HFF-Myc (cell line): ENCODE measurements around the gene NES.

Source experiments
- DNase-seq: peaks from one replicate; pipeline ENCODE4 v3.0.0-alpha.2; 2011; ENCODE audit warnings: low read depth; ENCODE audit errors: extremely low read depth
- H3K4me3 ChIP-seq: replicated peaks from 2 replicates; pipeline ENCODE4 v1.5.1; 2011; ENCODE audit warnings: low read depth, mild to moderate bottlenecking, control low read depth, low read length
- TF ChIP-seq, protein P1 (sequence below): IDR thresholded peaks from 2 replicates; pipeline ENCODE4 v1.5.1; 2012; ENCODE audit warnings: mild to moderate bottlenecking, low read depth, low read length, control low read depth; ENCODE audit errors: missing control alignments

NES gene

DNA sequence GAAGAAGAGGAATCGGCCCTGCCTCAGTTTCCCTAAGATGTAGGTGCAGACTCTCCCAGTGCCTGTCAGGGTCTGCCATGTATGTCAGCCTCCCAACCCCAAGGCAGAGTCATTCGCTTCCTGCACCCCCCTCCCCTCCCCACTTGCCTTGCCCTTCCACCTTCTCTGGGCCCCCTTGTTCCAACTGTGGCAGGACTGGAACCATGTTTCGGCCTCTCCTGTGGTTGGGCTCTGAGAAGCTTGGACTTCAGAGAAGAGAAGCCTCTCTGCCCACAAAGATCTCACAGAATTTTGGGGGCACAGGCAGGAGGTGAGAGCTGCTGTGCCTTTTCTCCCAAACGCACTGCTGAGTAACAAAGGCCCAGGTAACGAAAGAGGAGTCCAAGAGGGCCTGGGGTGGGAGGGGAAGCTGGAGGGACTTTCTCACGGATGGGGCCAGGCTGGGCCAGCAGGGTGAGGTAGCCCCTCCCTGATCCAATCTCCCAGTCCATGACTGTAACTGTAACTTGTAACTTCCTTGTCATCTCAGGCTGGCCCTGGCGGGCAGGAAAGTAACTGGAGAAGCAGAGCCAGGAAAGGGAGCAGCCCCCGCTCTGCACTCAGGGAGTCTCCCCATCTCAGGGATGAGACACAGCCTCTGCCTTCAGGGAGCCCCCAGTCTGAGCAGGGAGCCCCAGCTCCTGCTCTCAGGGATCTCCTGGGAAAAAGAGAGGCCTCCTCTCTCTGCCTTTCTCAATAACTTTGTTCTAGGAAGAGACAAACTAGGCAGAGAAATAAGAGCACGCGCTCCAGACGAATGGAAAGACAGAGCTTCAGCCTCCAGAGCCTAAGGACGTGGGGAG, 16.9 kb upstream of the NES start:
- no peak for DNase-seq
- TF ChIP-seq, protein P1, sequence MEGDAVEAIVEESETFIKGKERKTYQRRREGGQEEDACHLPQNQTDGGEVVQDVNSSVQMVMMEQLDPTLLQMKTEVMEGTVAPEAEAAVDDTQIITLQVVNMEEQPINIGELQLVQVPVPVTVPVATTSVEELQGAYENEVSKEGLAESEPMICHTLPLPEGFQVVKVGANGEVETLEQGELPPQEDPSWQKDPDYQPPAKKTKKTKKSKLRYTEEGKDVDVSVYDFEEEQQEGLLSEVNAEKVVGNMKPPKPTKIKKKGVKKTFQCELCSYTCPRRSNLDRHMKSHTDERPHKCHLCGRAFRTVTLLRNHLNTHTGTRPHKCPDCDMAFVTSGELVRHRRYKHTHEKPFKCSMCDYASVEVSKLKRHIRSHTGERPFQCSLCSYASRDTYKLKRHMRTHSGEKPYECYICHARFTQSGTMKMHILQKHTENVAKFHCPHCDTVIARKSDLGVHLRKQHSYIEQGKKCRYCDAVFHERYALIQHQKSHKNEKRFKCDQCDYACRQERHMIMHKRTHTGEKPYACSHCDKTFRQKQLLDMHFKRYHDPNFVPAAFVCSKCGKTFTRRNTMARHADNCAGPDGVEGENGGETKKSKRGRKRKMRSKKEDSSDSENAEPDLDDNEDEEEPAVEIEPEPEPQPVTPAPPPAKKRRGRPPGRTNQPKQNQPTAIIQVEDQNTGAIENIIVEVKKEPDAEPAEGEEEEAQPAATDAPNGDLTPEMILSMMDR: no peak
- H3K4me3 ChIP-seq: no peak overlapping the region

DNA sequence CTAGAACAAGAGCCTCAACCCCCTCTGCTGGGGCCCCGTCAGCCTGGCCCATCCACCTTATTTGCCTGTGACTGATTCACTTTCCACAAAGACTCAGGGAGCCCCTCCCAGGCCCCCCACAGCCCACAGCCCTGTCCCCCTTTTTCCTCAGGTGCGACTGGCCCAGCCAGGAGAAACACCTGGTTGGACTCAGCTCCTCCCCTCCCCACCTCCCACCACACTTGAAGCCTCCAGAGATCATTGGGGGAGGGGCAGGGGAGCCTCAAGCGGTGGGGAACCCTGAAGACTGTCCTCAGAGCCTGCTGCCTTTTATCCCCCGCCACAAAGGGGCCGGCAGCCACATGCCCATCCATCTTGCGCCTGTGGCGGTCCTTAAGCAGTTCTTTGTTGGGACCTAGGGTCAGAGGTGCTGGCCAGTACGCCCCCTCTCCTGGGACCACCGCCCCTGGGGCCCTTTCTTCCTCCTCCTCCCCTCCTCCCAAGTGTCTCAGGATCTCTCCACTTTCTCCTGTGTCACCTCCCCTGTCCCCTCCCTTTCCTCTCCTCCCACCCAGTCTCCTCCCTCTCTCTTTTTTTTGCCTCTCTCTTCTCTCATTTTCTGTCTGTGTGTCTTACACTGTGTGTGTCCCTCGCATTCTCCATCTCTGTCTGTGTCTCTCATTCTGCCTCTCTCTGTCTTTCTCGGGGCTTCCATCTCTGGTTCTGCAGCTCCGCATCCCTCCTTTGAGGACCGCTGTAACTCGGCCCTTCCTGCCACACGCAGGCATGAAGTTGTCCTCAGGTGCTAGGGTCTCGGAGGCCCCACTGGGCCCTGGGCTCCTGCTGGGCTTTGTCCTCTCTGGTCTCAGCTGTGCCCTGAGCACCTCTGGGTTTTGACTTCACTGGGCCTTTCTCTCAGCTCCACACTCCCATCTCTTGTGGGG, 16.0 kb upstream of the NES start:
- no peak for DNase-seq
- no peak overlapping the region for H3K4me3 ChIP-seq
- TF ChIP-seq, protein P1: no peak

DNA sequence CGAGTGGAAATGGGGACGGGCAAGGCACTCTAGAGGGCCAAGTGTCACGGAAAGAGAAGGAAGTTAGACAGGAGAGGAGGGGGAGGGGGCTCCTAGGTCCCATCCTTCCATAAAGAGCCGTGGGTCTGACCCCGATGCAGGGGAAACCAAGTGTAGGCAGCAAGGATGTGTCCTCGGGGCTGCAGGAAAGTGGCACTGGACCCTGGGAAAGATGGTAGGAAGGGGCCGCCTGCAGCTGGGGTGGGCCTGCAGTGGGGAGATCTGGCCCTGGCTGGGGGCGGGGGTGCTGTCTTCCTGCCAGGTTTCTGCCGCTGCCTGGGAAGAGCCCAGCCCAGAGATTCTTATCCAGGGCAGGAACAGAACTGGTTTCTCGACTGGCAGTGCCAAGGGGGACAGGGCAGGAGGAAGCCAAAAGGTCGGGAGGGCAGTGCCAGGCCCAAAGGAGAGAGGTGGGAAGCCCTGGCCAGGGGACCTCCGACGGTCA, 15.3 kb upstream of the NES start:
- no peak overlapping the region for H3K4me3 ChIP-seq
- no peak for DNase-seq
- TF ChIP-seq, protein P1: no peak

DNA sequence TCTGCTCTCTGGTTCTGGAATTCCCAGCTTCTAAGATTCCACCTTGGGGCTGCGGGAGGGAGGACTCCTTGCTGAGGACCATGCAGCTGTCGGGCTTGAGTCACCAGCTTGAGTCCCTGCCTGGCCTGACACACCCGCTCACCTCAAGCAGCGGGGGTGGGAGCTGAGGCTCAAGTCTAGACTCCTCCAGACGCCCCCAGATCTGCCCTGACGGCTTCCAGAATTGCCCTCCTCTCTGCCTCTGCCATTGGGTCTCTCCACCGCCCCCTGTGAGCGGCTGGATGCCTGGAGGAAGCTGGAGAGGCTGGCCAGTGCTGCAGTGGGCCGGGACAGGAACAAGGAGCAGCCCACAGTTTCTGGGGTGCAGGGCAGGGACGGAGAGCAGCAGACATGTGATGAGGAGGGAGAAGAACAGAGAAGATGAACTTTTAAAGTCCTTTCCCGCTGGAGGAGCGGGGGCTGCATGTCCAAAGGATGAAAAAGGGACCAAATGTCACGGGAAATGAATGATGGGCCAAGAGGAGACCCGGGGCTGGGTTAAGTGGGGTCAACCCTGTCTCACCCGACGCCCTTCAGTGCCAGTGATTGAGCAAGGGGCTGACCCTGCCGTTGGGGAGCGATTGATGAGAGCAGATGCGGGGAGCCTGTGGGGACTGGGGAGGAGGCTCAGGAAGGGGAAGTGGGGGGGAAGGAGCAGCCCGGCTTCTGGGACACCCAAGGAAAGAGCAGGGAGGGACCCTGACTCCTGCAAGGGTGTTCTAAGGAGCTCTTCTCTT, 14.6 kb upstream of the NES start:
- TF ChIP-seq, protein P1: peak; percentile 5
- H3K4me3 ChIP-seq: no peak overlapping the region
- no peak for DNase-seq

- no peak for DNase-seq
- TF ChIP-seq, protein P1: no peak
- no peak overlapping the region for H3K4me3 ChIP-seq
Observed at GRCh38 chr1:156691191-156691590, 14.0 kb upstream of the NES start.

DNA sequence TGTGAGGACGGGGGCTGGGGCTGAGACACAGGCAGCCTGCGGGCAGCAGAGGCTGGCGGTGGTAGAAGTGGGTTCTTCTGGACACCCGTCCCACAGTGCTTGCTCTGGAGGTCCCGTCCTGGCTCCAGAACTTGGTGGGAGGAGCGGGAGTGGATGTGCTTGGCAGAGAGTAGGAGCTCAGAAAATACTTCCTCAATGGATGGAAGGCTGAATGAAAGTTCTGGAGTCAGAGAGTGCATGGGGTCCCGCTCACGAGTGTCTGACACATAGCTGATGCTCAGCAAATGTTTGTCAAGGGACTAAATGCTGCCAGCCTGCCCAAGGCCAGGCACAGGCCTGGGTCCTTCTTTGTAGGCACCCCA, 13.4 kb upstream of the NES start:
- no peak for DNase-seq
- no peak overlapping the region for H3K4me3 ChIP-seq
- TF ChIP-seq, protein P1: no peak
